Activated CD4-positive, alpha-beta memory T cell treated with anti-CD3 and anti-CD28 coated beads, Interleukin-2, amount 10 ng/mL, durations not matched to agents 7 days and 5 days (primary cell): ENCODE results near the gene AARS2. TPM values are rescaled to one million over a fixed set of nuclear protein-coding genes. Genes with fewer than 3 reads are reported as not detected.

Source experiments
- CTCF ChIA-PET: fragments of 350-600 bp; sonication (Branson Sonifier 250); formaldehyde crosslinking; loops from one replicate; lab custom pipeline; 2021; ENCODE audit warnings: antibody characterized with exemption, inconsistent platforms; lab: Charles Lee
- POLR2A ChIA-PET: fragments of 350-600 bp; sonication (Branson Sonifier 250); formaldehyde crosslinking; loops from one replicate; lab custom pipeline; 2021; ENCODE audit warnings: antibody characterized with exemption; lab: Charles Lee
- DNase-seq: peaks from one replicate; pipeline ENCODE4 v3.0.0-alpha.2; 2020
- H3K27ac Mint-ChIP-seq: one replicate; pipeline ENCODE4 v1.8.0; 2021; ENCODE audit warnings: mild to moderate bottlenecking, mixed read lengths
- H3K27me3 Mint-ChIP-seq: one replicate; pipeline ENCODE4 v1.8.0; 2021; ENCODE audit warnings: mixed read lengths
- H3K36me3 Mint-ChIP-seq: one replicate; pipeline ENCODE4 v1.8.0; 2021; ENCODE audit warnings: low read depth, mixed read lengths
- H3K4me1 Mint-ChIP-seq: one replicate; pipeline ENCODE4 v1.8.0; 2021; ENCODE audit warnings: mixed read lengths
- H3K4me3 Mint-ChIP-seq: one replicate; pipeline ENCODE4 v1.8.0; 2021; ENCODE audit warnings: mild to moderate bottlenecking, mixed read lengths
- H3K9me3 Mint-ChIP-seq: one replicate; pipeline ENCODE4 v1.8.0; 2021; ENCODE audit warnings: mixed read lengths
- total RNA-seq, 2 experiments: library from RNA; stranded (reverse); gene quantifications; one replicate each; pipeline ENCODE4 v1.2.3, GENCODE V29; 2021

AARS2 gene
- total RNA-seq, 2 experiments from 2014 or later = 14.8 to 15.0 TPM

DNA sequence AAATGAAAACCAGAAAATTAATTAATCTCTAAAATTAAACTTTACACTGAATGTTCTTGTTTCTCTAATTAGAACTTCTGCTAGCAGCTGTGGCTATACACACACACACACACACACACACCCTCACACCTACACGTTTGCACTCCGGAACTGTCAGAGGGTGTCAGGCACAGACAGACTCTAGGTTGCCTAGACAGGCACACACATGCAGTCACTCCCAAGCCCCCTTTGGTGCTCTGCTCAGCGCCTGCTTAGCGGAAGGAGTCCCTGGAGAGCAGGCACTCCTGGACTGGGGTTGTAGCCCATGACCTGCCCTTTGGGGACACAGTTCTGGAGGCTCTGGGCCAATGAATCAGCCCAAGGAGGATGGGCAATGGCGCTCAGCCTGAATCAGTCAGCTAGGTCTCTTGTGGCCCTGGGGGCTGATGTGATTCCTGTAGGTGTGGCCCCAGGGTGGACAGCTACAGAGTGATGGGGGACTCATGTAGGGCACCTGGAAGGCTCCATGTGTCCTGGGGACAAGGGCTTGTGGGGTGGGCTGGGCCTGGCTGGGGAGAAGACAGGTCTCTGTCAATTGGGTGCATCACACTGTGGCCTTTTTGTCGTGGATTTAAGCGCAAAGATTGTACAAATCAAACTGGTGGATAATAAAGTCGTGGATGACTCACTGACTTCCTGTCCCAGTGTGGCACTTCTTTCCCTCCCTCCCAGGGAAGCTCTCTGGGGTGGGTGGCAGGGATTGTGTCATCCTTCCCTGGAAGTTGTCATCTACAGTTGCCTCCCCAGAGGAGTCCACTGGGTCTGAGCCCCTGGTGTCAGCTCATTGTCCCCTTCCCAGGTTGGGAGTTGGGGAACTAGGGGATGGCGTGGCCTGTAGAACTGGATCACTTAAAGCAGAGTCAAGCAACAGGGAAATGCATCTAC, 34.1 kb downstream of the AARS2 start:
- POLR2A ChIA-PET = no interaction called here
- H3K36me3 Mint-ChIP-seq = no peaks in the 10 kb centered on the region
- peaks cover 49% of the 10 kb centered on the region for H3K27me3 Mint-ChIP-seq
- no peak for DNase-seq
- H3K9me3 Mint-ChIP-seq = no peaks in the 10 kb centered on the region
- H3K27ac Mint-ChIP-seq = no peak overlapping the region
- peaks cover 4% of the 10 kb centered on the region for H3K4me1 Mint-ChIP-seq
- CTCF ChIA-PET = interaction anchor here (0.5 to 1.4 kb wide), 3 partner anchors 12 to 63 kb away, joined by 3 read pairs; partner anchors contain the start of gene AARS2
- no peak overlapping the region for H3K4me3 Mint-ChIP-seq

DNA sequence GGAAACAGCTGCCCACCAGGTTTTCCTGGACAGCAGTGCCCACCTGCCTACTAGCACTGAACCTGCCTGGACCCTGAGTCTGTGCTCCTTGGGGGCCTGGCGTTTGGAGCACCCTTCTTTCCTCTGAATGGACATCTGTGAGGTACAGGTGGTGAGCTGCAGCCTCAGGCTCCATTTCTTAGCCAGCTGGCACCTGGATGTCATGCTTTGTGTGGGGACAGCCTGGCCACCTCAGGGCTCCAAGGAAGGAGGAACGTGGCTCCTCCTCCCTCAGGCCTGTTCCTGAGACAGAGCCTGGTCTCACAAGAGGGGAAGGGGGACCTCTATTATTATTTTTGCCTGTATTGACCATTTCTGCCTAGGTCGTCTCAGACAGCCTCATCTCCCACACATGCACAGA, 34.8 kb downstream of the AARS2 start:
- Mint-ChIP-seq H3K4me3 (no peak overlapping the region), H3K27me3 (peaks cover 48% of the 10 kb centered on the region), H3K4me1 (peaks cover 4% of the 10 kb centered on the region), H3K9me3 (no peaks in the 10 kb centered on the region), H3K36me3 (no peaks in the 10 kb centered on the region), H3K27ac (no peak overlapping the region)
- ChIA-PET POLR2A (no interaction called here), CTCF (interaction anchor here (0.9 to 1.4 kb wide), 3 partner anchors 10 to 63 kb away, joined by 3 read pairs; partner anchors contain the start of gene AARS2)
- no peak for DNase-seq

DNA sequence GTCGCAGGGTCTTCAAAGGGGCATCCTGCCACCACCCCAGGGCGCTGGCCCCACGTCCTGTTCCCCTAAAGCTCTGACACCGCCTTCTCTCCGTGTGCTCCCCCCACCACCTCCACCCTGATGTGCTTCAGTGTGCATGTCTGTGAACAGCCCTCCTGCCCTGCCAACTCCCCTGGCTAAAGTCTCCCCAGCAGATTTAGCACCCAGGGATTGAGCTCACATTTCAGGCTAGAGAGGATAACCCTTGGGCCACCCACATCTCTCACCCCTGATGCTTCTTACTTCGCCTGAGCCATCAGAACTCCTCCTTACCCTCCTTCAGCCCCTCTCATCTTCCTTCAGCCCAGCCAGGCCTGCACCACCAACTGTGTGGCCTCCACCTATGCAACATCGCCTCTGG, 35.4 kb downstream of the AARS2 start:
- DNase-seq = no peak
- Mint-ChIP-seq H3K4me3 (no peak overlapping the region), H3K4me1 (peaks cover 4% of the 10 kb centered on the region), H3K36me3 (no peaks in the 10 kb centered on the region), H3K27me3 (peaks cover 54% of the 10 kb centered on the region), H3K9me3 (no peaks in the 10 kb centered on the region), H3K27ac (no peak overlapping the region)
- ChIA-PET CTCF (interaction anchor here (0.9 to 1.0 kb wide), 2 partner anchors 9 to 35 kb away, joined by 3 read pairs; partner anchors contain the start of gene AARS2), POLR2A (interaction anchor here (1.0 kb wide), 1 partner anchor 21 kb away, joined by 5 read pairs; no protein-coding TSS in a partner anchor)

DNA sequence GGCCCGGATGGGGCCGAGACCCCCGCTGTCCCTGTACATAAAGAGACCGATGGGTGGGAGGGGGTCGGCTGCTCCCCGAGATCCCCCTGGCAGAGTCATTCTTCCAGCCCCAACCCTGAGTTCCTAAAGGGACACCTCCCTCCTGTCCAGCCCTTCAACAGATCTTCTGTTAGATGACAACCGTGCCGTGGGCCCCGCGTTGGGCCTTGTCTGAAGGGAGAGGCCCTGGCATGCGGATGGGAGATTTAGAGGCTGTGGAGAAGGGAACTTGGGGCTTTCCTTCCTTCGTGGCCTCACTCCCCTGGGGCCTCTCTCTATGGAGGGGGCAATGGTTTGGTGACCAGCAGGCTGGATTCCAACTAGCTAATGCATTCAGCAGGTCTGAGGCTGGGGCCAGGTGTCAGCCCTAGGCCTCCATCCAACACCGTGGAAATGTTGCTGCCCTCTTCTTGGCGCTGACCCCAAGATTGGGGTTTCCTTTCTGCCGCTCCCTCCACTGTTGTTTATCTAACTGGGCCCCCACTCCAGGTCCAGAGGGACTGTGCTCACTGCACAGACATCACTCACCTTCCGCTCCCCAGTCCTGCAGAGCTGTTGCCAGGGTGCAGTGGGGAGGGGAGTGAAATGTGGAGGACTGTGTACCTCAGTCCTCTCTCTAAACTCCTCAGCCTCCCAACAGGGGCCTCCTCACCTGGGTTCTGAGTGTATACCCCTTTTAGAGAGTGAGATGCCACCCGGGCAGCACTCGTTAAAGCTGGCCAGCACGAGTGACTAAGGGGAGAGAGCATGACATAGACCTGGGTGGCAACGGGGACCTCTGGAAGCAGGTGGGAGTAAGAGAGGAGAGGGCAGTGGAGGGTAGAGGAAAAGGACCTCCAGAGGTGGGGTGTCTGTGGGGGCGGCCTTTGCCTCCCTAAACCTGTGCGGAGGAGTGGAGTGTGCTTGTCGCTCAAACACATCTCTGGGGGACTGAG, 36.2 kb downstream of the AARS2 start:
- H3K27me3 Mint-ChIP-seq = peaks cover 60% of the 10 kb centered on the region
- DNase-seq = no peak
- no peak overlapping the region for H3K4me3 Mint-ChIP-seq
- ChIA-PET CTCF (interaction anchor here (1.3 kb wide), 1 partner anchor 36 kb away, joined by 3 read pairs; the partner anchor contains the start of gene AARS2), POLR2A (interaction anchor here (1.0 kb wide), 1 partner anchor 21 kb away, joined by 5 read pairs; no protein-coding TSS in a partner anchor)
- H3K36me3 Mint-ChIP-seq = no peaks in the 10 kb centered on the region
- peaks cover 4% of the 10 kb centered on the region for H3K4me1 Mint-ChIP-seq
- no peaks in the 10 kb centered on the region for H3K9me3 Mint-ChIP-seq
- no peak overlapping the region for H3K27ac Mint-ChIP-seq

DNA sequence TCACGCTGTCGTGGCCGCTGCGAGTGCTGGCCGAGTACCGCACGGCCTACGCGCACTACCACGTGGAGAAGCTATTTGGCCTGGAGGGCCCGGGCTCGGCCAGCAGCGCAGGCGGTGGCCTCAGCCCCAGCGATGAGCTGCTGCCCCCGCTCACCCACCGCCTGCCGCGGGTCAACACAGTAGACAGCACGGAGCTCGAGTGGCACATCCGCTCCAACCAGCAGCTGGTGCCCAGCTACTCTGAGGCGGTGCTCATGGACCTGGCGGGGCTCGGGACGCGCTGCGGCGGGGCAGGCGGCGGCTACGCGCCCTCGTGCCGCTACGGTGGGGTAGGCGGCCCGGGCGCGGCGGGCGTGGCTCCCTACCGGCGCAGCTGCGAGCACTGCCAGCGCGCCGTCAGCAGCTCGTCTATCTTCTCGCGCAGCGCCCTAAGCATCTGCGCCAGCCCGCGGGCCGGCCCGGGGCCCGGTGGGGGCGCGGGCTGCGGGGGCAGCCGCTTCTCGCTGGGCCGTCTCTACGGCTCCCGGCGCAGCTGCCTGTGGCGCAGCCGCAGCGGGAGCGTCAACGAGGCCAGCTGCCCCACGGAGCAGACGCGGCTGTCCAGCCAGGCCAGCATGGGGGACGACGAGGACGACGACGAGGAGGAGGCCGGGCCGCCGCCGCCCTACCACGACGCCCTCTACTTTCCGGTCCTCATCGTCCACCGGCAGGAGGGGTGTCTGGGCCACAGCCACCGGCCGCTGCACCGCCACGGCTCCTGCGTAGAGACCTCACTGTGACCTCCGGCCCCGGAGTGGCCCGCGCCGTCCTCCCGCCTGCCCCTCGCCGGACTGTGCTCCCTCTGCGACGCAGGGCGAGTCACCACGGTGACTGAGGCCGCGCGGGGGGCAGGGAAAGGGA, 37.1 kb downstream of the AARS2 start:
- Mint-ChIP-seq H3K9me3 (no peaks in the 10 kb centered on the region), H3K27me3 (peaks cover 67% of the 10 kb centered on the region), H3K4me3 (no peak overlapping the region), H3K4me1 (peaks cover 7% of the 10 kb centered on the region), H3K36me3 (no peaks in the 10 kb centered on the region), H3K27ac (no peak overlapping the region)
- CTCF ChIA-PET = interaction anchor here (0.8 to 1.3 kb wide), 2 partner anchors 37 to 60 kb away, joined by 3 read pairs; partner anchors contain the start of gene AARS2
- POLR2A ChIA-PET = no interaction called here
- DNase-seq = no peak

DNA sequence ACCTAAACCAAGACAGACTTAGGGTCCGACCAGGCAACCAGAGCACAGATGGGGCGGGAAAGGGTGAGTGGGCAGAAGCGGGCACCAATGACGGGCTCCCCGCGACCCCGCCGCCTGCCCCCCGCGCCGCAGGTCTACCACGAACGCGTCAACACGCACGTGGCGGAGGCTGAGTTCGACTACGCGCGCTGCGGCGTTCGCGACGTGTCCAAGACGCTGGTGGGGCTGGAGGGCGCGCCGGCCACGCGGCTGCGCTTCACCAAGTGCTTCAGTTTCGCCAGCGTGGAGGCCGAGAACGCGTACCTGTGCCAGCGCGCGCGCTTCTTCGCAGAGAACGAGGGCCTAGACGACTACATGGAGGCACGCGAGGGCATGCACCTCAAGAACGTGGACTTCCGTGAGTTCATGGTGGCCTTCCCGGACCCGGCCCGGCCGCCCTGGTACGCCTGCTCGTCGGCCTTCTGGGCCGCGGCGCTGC, 37.8 kb downstream of the AARS2 start:
- POLR2A ChIA-PET = no interaction called here
- Mint-ChIP-seq H3K36me3 (no peaks in the 10 kb centered on the region), H3K4me1 (peaks cover 8% of the 10 kb centered on the region), H3K27ac (no peak overlapping the region), H3K27me3 (peaks cover 61% of the 10 kb centered on the region), H3K4me3 (no peak overlapping the region), H3K9me3 (no peaks in the 10 kb centered on the region)
- CTCF ChIA-PET = interaction anchor here (0.8 to 1.4 kb wide), 3 partner anchors 19 to 61 kb away, joined by 3 to 4 read pairs (median 3); partner anchors contain the start of gene AARS2
- no peak for DNase-seq

DNA sequence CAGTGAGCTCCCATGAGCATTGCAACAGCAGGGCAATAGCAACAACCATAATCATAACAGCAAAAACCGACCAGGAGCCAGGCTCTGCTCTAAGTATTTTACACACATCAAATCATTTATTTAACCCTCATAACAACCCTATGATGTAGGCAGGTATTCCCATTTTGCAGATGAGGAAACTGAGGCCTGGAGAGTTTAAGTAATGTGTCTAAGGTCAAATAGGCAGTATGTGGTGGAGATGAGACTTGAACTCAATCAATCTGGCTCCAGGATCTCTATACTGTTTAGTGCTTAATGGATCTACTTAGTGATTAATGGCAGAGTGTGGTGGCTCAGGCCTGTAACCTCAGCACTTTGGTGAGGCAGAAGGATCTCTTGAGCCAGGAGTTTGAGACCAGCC, 39.5 kb downstream of the AARS2 start:
- Mint-ChIP-seq H3K36me3 (no peaks in the 10 kb centered on the region), H3K9me3 (no peaks in the 10 kb centered on the region), H3K4me1 (peaks cover 19% of the 10 kb centered on the region), H3K27ac (no peak overlapping the region), H3K4me3 (no peak overlapping the region), H3K27me3 (peaks cover 68% of the 10 kb centered on the region)
- DNase-seq = no peak
- CTCF ChIA-PET = interaction anchor here (1.0 kb wide), 1 partner anchor 31 kb away, joined by 3 read pairs; no protein-coding TSS in a partner anchor
- POLR2A ChIA-PET = no interaction called here

DNA sequence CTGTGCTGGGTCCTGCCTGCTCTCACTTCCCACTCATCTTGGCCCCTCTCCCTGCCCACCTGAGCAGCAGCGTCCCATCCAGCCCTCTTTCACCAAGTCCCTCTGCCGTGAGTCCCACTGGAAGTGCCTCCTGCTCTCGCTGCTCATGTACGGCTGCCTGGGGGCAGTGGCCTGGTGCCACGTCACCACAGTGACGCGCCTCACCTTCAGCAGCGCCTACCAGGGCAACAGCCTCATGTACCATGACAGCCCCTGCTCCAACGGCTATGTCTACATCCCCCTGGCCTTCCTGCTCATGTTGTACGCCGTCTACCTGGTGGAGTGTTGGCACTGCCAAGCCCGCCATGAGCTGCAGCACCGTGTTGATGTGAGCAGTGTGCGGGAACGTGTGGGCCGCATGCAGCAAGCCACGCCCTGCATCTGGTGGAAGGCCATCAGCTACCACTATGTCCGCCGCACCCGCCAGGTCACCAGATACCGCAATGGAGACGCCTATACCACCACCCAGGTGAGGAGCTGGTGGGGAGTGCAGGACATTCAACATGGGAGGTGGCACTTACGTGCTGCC, 40.1 kb downstream of the AARS2 start:
- Mint-ChIP-seq H3K36me3 (no peaks in the 10 kb centered on the region), H3K4me1 (peaks cover 19% of the 10 kb centered on the region), H3K4me3 (no peak overlapping the region), H3K27ac (no peak overlapping the region), H3K9me3 (no peaks in the 10 kb centered on the region), H3K27me3 (peaks cover 68% of the 10 kb centered on the region)
- no peak for DNase-seq
- POLR2A ChIA-PET = no interaction called here
- CTCF ChIA-PET = interaction anchor here (1.0 kb wide), 2 partner anchors 32 to 65 kb away, joined by 3 read pairs; no protein-coding TSS in a partner anchor

DNA sequence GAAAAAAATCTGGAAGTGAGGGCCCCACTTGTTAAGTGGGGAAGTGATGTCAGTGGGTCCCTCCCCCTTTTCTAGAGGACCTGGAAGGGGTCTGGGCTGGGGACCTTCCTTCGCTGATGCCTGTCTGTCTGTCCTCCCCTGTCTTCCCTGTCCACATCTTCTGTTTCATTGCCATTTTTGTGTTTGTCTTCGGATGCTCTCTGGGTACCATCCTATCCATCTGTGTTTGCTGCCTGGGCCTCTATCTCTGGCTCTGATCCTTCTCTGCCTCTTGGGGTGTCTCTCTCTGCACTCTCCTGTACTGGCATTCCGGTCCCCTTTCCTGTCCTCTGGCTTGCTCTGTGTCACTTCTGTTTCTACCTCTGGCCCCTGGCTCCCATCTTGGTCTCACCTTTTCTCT, 40.6 kb downstream of the AARS2 start:
- DNase-seq = no peak
- ChIA-PET CTCF (interaction anchor here (1.0 to 1.2 kb wide), 2 partner anchors 11 to 65 kb away, joined by 3 to 4 read pairs; no protein-coding TSS in a partner anchor), POLR2A (no interaction called here)
- no peaks in the 10 kb centered on the region for H3K36me3 Mint-ChIP-seq
- H3K27ac Mint-ChIP-seq = no peak overlapping the region
- peaks cover 68% of the 10 kb centered on the region for H3K27me3 Mint-ChIP-seq
- H3K9me3 Mint-ChIP-seq = no peaks in the 10 kb centered on the region
- H3K4me3 Mint-ChIP-seq = no peak overlapping the region
- peaks cover 22% of the 10 kb centered on the region for H3K4me1 Mint-ChIP-seq

DNA sequence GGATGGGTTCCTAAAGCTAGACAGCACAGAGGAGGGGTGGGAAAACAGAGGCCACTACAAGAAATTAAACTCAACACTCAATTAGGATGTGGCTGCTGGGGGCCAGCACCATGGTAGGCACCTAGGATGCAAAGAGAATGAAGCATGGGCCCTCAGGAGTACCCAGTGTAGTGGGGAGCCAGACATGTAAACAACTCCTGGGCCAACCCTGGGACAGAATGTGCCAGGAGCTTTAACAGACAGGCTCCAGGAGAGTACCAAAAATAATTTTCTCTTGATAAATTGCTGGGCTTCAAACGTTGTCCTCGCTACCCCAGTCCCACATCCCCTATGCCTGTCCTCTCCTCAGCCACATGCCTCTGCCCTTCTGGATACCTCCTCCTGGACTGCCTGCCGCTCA, 41.2 kb downstream of the AARS2 start:
- no peak overlapping the region for H3K4me3 Mint-ChIP-seq
- CTCF ChIA-PET = interaction anchor here (1.0 to 1.2 kb wide), 3 partner anchors 12 to 66 kb away, joined by 3 to 4 read pairs (median 4); no protein-coding TSS in a partner anchor
- POLR2A ChIA-PET = no interaction called here

DNA sequence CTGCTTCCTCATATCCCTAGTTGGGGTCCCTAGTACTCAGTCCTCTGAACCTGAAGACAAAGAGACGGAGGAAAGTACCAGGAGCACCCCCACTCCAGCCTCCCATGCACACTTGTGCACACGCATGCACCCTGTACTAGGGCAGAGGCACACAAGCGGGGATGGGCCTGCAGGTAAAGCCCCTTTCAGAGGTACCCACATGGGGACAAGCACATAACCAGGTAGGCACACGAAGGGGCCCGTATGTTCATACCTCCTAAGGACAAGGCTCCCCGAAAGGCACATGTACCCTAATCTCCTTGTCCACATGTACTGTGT, 41.8 kb downstream of the AARS2 start:
- CTCF ChIA-PET = interaction anchor here (1.0 to 1.2 kb wide), 2 partner anchors 12 to 37 kb away, joined by 4 read pairs; no protein-coding TSS in a partner anchor
- POLR2A ChIA-PET = no interaction called here
- Mint-ChIP-seq H3K36me3 (no peaks in the 10 kb centered on the region), H3K4me1 (peaks cover 28% of the 10 kb centered on the region), H3K4me3 (peak overlapping the region; percentile 17), H3K27ac (no peak overlapping the region), H3K9me3 (no peaks in the 10 kb centered on the region), H3K27me3 (peaks cover 58% of the 10 kb centered on the region)
- DNase-seq = no peak

More for the DNA sequence above, 41.2 kb downstream of the AARS2 start:
- Mint-ChIP-seq H3K27ac (no peak overlapping the region), H3K27me3 (peaks cover 62% of the 10 kb centered on the region), H3K4me1 (peaks cover 24% of the 10 kb centered on the region), H3K9me3 (no peaks in the 10 kb centered on the region), H3K36me3 (no peaks in the 10 kb centered on the region)
- no peak for DNase-seq
